Measurements from ENCODE around the gene WSB1. TPM values are rescaled to one million over a fixed set of nuclear protein-coding genes. Genes with fewer than 3 reads are reported as not detected.
"Not testable (repeated sequence)": the region's sequence is repeated elsewhere in the genome, so short reads cannot be mapped to it uniquely, and the experiment has no call there.

Gene WSB1
- total and polyA plus RNA-seq, 4 experiments from 2014 or later, result 122 to 157 (median 141) TPM

DNA sequence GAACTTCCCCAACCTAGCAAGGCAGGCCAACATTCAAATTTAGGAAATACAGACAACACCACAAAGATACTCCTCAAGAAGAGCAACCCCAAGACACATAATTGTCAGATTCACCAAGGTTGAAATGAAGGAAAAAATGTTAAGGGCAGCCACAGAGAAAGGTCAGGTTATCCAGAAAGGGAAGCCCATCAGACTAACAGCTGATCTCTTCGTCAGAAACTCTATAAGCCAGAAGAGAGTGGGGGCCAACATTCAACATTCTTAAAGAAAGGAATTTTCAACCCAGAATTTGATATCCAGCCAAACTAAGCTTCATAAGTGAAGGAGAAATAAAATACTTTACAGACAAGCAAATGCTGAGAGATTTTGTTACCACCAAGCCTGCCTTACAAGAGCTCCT is 43.1 kb upstream of the WSB1 start:
- intact Hi-C loops (cut with micrococcal nuclease); H3K27ac ChIP-seq (ENCODE audit: low read depth, low read length); DNase-seq; H3K36me3 Mint-ChIP-seq; H3K36me3 ChIP-seq (ENCODE audit: insufficient read depth, low read length); H3K27me3 ChIP-seq (ENCODE audit: insufficient read depth, low read length); H3K9me3 Mint-ChIP-seq; H3K4me1 ChIP-seq (ENCODE audit: insufficient read depth, low read length); H3K4me3 ChIP-seq (ENCODE audit: low read length in 2 of 2); H3K4me1 Mint-ChIP-seq; H3K9me3 ChIP-seq (ENCODE audit: control insufficient read depth in 1 of 2, low read length in 2 of 2); H3K4me3 Mint-ChIP-seq; POLR2A ChIA-PET (ENCODE audit: partially characterized antibody); H3K27ac Mint-ChIP-seq: not testable (repeated sequence)
- H3K27me3 Mint-ChIP-seq, result peaks cover 10 to 14% of the 10 kb centered on the region in 2 donors
- CTCF ChIA-PET (ENCODE audit: partially characterized antibody), result interaction anchor here (0.5 to 1.6 kb wide), 2 partner anchors 14 to 137 kb away, joined by 5 to 6 read pairs; no protein-coding TSS in a partner anchor

GRCh38 chr17:27254802-27255201 is 39.1 kb upstream of the WSB1 start:
- H3K27me3 ChIP-seq (ENCODE audit: insufficient read depth, low read length); DNase-seq; H3K36me3 Mint-ChIP-seq; H3K36me3 ChIP-seq (ENCODE audit: insufficient read depth, low read length); H3K4me1 ChIP-seq (ENCODE audit: insufficient read depth, low read length); H3K27ac Mint-ChIP-seq; intact Hi-C loops (cut with micrococcal nuclease); H3K4me3 Mint-ChIP-seq; H3K27ac ChIP-seq (ENCODE audit: low read depth, low read length); CTCF ChIA-PET (ENCODE audit: partially characterized antibody); H3K4me1 Mint-ChIP-seq; H3K9me3 Mint-ChIP-seq; H3K4me3 ChIP-seq (ENCODE audit: low read length in 2 of 2); POLR2A ChIA-PET (ENCODE audit: partially characterized antibody); H3K9me3 ChIP-seq (ENCODE audit: control insufficient read depth in 1 of 2, low read length in 2 of 2): not testable (repeated sequence)
- peaks cover 3 to 14% of the 10 kb centered on the region in 2 donors for H3K27me3 Mint-ChIP-seq

DNA sequence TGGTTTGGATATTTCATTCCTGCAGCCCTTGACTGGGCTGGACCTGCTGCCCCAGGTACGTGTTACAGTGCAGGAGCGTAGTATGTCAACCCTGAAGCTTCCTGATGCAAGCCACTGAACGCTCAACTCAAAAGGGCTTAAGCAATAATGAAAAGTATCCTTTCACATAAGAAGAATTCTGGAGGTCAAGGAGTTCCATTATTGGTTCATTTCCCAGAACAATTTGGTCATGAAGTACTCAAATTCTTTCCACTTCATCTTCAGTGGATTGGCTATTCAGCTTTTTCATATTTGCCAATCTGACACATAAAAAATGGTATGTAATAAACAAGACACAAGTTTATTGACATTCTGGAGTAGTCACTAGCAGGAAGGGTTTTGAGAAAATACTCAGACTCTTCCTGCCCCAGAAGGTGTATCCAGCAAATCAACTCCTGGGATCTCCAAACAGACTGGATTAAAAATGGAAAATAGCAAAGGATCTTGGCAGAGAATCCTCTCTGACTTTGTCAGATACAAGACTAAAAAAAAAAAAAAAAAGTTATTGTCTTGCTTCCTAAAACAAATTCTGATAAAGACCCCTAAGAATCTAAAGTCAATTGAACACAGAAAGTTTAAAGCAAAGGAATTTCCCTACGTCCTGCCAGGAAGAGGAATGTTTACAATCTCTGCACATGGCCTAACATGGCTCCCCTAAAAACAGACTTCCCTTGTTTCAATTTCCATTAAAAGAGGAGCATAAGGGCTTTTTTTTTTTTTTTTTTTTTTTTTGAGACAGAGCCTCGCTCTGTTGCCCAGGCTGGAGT is 37.5 kb upstream of the WSB1 start:
- H3K36me3 Mint-ChIP-seq, result no peaks in the 10 kb centered on the region
- Histone ChIP-seq H3K9me3 (ENCODE audit: control insufficient read depth in 1 of 2, low read length in 2 of 2) (no peaks in the 10 kb centered on the region), H3K4me1 (ENCODE audit: insufficient read depth, low read length) (no peaks in the 10 kb centered on the region), H3K27me3 (ENCODE audit: insufficient read depth, low read length) (no peaks in the 10 kb centered on the region), H3K36me3 (ENCODE audit: insufficient read depth, low read length) (no peaks in the 10 kb centered on the region), H3K27ac (ENCODE audit: low read depth, low read length) (no peak overlapping the region), H3K4me3 (ENCODE audit: low read length in 2 of 2) (no peak overlapping the region)
- intact Hi-C loops (cut with micrococcal nuclease), result no loop called here
- POLR2A ChIA-PET (ENCODE audit: partially characterized antibody), result no interaction called here
- peaks cover 3 to 9% of the 10 kb centered on the region in 2 donors for H3K27me3 Mint-ChIP-seq
- no peak overlapping the region for H3K4me3 Mint-ChIP-seq
- no peaks in the 10 kb centered on the region for H3K9me3 Mint-ChIP-seq
- no peaks in the 10 kb centered on the region for H3K4me1 Mint-ChIP-seq
- DNase-seq, result no peak
- CTCF ChIA-PET (ENCODE audit: partially characterized antibody), result interaction anchor here (1.4 kb wide), 1 partner anchor 19 kb away, joined by 7 read pairs; no protein-coding TSS in a partner anchor
- H3K27ac Mint-ChIP-seq, result peak overlapping the region in 1 of 7 donors; percentile 82

- no peak for DNase-seq
- peaks cover 0 to 5% of the 10 kb centered on the region in 2 donors for H3K27me3 Mint-ChIP-seq
- Histone ChIP-seq H3K27ac (ENCODE audit: low read depth, low read length) (no peak overlapping the region), H3K27me3 (ENCODE audit: insufficient read depth, low read length) (no peaks in the 10 kb centered on the region), H3K4me3 (ENCODE audit: low read length in 2 of 2) (no peak overlapping the region), H3K9me3 (ENCODE audit: control insufficient read depth in 1 of 2, low read length in 2 of 2) (no peaks in the 10 kb centered on the region), H3K36me3 (ENCODE audit: insufficient read depth, low read length) (no peaks in the 10 kb centered on the region), H3K4me1 (ENCODE audit: insufficient read depth, low read length) (no peaks in the 10 kb centered on the region)
- no peaks in the 10 kb centered on the region for H3K4me1 Mint-ChIP-seq
- no peaks in the 10 kb centered on the region for H3K36me3 Mint-ChIP-seq
- ChIA-PET POLR2A (ENCODE audit: partially characterized antibody) (no interaction called here), CTCF (ENCODE audit: partially characterized antibody) (interaction anchor here (1.4 kb wide), 1 partner anchor 20 kb away, joined by 7 read pairs; no protein-coding TSS in a partner anchor)
- intact Hi-C loops (cut with micrococcal nuclease), result no loop called here
- no peak overlapping the region for H3K4me3 Mint-ChIP-seq
- no peak overlapping the region for H3K27ac Mint-ChIP-seq
- H3K9me3 Mint-ChIP-seq, result no peaks in the 10 kb centered on the region
Observed at GRCh38 chr17:27257031-27257357, 36.9 kb upstream of the WSB1 start.

GRCh38 chr17:27259356-27259755 is 34.6 kb upstream of the WSB1 start:
- Mint-ChIP-seq H3K27me3 (no peaks in the 10 kb centered on the region), H3K4me3 (no peak overlapping the region), H3K27ac (peak overlapping the region in 1 of 7 donors; percentile 35), H3K4me1 (no peaks in the 10 kb centered on the region), H3K36me3 (no peaks in the 10 kb centered on the region), H3K9me3 (no peaks in the 10 kb centered on the region)
- intact Hi-C loops (cut with micrococcal nuclease), result no loop called here
- Histone ChIP-seq H3K36me3 (ENCODE audit: insufficient read depth, low read length) (no peaks in the 10 kb centered on the region), H3K4me3 (ENCODE audit: low read length in 2 of 2) (no peak overlapping the region), H3K4me1 (ENCODE audit: insufficient read depth, low read length) (no peaks in the 10 kb centered on the region), H3K9me3 (ENCODE audit: control insufficient read depth in 1 of 2, low read length in 2 of 2) (no peaks in the 10 kb centered on the region), H3K27ac (ENCODE audit: low read depth, low read length) (no peak overlapping the region), H3K27me3 (ENCODE audit: insufficient read depth, low read length) (no peaks in the 10 kb centered on the region)
- CTCF ChIA-PET (ENCODE audit: partially characterized antibody), result interaction anchor here (1.3 kb wide), 1 partner anchor 22 kb away, joined by 10 read pairs; no protein-coding TSS in a partner anchor
- no peak for DNase-seq
- POLR2A ChIA-PET (ENCODE audit: partially characterized antibody), result interaction anchor here (1.0 kb wide), 1 partner anchor 34 kb away, joined by 3 read pairs; the partner anchor contains the start of gene WSB1

DNA sequence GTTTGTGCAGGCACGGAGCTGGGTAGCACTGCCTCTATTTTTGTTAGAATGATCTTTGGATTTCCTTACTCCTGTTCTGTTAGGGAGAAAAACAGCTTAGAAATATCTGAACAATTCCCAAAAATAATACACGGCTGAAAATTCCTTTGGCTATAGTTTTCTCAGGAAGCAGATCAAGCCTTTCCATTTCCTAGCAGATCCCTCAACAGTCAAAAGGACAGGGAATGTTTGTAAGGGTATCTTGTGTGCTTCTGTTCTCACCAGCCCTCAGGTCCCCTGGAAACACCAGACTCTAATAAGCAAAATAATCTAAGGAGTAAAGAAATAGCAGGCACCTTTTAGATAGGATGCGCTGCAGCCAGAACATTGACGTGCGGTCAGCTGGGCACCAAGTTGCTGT is 30.5 kb upstream of the WSB1 start:
- H3K4me1 ChIP-seq (ENCODE audit: insufficient read depth, low read length), result no peaks in the 10 kb centered on the region
- intact Hi-C loops (cut with micrococcal nuclease), result no loop called here
- POLR2A ChIA-PET (ENCODE audit: partially characterized antibody), result no interaction called here
- H3K27ac ChIP-seq (ENCODE audit: low read depth, low read length), result no peak overlapping the region
- no peaks in the 10 kb centered on the region for H3K36me3 Mint-ChIP-seq
- H3K27me3 Mint-ChIP-seq, result peaks cover 0 to 2% of the 10 kb centered on the region in 2 donors
- no peaks in the 10 kb centered on the region for H3K4me1 Mint-ChIP-seq
- H3K27ac Mint-ChIP-seq, result no peak overlapping the region
- no peaks in the 10 kb centered on the region for H3K9me3 Mint-ChIP-seq
- no peak overlapping the region for H3K4me3 ChIP-seq (ENCODE audit: low read length in 2 of 2)
- no peaks in the 10 kb centered on the region for H3K9me3 ChIP-seq (ENCODE audit: control insufficient read depth in 1 of 2, low read length in 2 of 2)
- H3K27me3 ChIP-seq (ENCODE audit: insufficient read depth, low read length), result no peaks in the 10 kb centered on the region
- H3K36me3 ChIP-seq (ENCODE audit: insufficient read depth, low read length), result no peaks in the 10 kb centered on the region
- H3K4me3 Mint-ChIP-seq, result no peak overlapping the region
- no peak for DNase-seq
- CTCF ChIA-PET (ENCODE audit: partially characterized antibody), result interaction anchor here (1.5 kb wide), 1 partner anchor 26 kb away, joined by 7 read pairs; no protein-coding TSS in a partner anchor

DNA sequence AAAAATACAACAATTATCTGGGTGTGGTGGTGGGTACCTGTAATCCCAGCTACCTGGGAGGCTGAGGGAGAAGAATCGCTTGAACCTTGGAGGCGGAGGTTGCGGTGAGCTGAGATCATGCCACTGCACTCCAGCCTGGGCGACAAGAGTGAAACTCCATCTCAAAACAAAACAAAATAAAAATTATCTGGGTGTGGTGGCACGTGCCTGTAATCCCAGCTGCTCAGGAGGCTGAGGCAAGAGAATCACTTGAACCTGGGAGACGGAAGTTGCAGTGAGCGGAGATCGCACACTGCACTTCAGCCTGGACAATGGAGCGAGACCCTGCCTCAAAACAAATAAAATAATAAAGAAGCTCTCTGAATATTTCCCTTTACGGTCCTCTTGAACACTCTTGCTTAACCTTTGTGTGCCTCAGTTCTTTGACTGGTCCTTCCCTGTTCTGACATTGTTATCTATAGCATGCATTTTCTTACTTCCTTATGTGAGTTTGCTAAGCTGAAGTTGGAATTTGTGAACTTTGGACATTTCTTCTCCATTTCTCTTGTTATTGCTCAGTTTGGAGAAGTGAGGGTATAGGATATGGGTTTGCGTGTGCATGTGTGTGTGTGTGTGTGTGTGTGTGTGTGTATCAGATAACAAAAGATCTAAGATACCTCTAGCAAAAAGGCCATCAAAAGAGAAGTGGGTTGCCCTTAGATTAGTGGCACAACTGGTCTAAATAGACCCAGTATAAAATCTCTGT is 29.7 kb upstream of the WSB1 start:
- ChIA-PET CTCF (ENCODE audit: partially characterized antibody) (interaction anchor here (1.5 kb wide), 1 partner anchor 27 kb away, joined by 7 read pairs; no protein-coding TSS in a partner anchor), POLR2A (ENCODE audit: partially characterized antibody) (no interaction called here)
- DNase-seq, result no peak
- H3K27ac ChIP-seq (ENCODE audit: low read depth, low read length), result no peak overlapping the region
- H3K27me3 ChIP-seq (ENCODE audit: insufficient read depth, low read length), result no peaks in the 10 kb centered on the region
- H3K4me1 ChIP-seq (ENCODE audit: insufficient read depth, low read length), result no peaks in the 10 kb centered on the region
- Mint-ChIP-seq H3K36me3 (no peaks in the 10 kb centered on the region), H3K4me1 (no peaks in the 10 kb centered on the region), H3K27ac (no peak overlapping the region), H3K9me3 (no peaks in the 10 kb centered on the region), H3K4me3 (no peak overlapping the region), H3K27me3 (peaks cover 2 to 5% of the 10 kb centered on the region in 2 donors)
- H3K9me3 ChIP-seq (ENCODE audit: control insufficient read depth in 1 of 2, low read length in 2 of 2), result no peaks in the 10 kb centered on the region
- H3K4me3 ChIP-seq (ENCODE audit: low read length in 2 of 2), result no peak overlapping the region
- no peaks in the 10 kb centered on the region for H3K36me3 ChIP-seq (ENCODE audit: insufficient read depth, low read length)
- intact Hi-C loops (cut with micrococcal nuclease), result no loop called here
